Osteoblast (primary cell): ENCODE data around the gene TP53INP2. TPM values are rescaled to one million over a fixed set of nuclear protein-coding genes. Genes with fewer than 3 reads are reported as not detected.

ENCODE experiments used
- DNase-seq: peaks from one replicate; pipeline ENCODE4 v3.0.0; 2011; ENCODE audit warnings: low spot score, mixed read lengths; ENCODE audit not compliant: insufficient read length; ENCODE audit errors: missing footprints
- H2AFZ ChIP-seq: 2 replicates; pipeline ENCODE4 v1.6.0; 2011; ENCODE audit warnings: mild to moderate bottlenecking, low read length
- H3K27ac ChIP-seq: 2 replicates; pipeline ENCODE4 v1.5.1; 2011; ENCODE audit warnings: mild to moderate bottlenecking, low read depth, low read length, moderate library complexity
- H3K27me3 ChIP-seq: 2 replicates; pipeline ENCODE4 v1.6.0; 2012; ENCODE audit warnings: mild to moderate bottlenecking, control low read depth, inconsistent platforms, low read length, moderate library complexity; ENCODE audit not compliant: insufficient read depth
- H3K36me3 ChIP-seq: 2 replicates; pipeline ENCODE4 v1.5.1; 2011; ENCODE audit warnings: mild to moderate bottlenecking, low read length, control low read depth, moderate library complexity; ENCODE audit not compliant: insufficient read depth
- H3K4me1 ChIP-seq: 2 replicates; pipeline ENCODE4 v1.5.1; 2011; ENCODE audit warnings: mild to moderate bottlenecking, low read length, control low read depth, moderate library complexity; ENCODE audit not compliant: insufficient read depth
- H3K4me2 ChIP-seq: 2 replicates; pipeline ENCODE4 v1.6.0; 2011; ENCODE audit warnings: mild to moderate bottlenecking, low read length; ENCODE audit not compliant: insufficient read depth
- H3K4me3 ChIP-seq: fragments of 200-600 bp; sonication (generic); 3 replicates; pipeline ENCODE4 v1.5.1; 2012; ENCODE audit warnings: mild to moderate bottlenecking, low read length, inconsistent platforms; ENCODE audit not compliant: insufficient read depth
- H3K79me2 ChIP-seq: 2 replicates; pipeline ENCODE4 v1.6.0; 2012; ENCODE audit warnings: mild to moderate bottlenecking, low read length, control low read depth, inconsistent platforms; ENCODE audit not compliant: insufficient read depth
- H3K9me3 ChIP-seq: 2 replicates; pipeline ENCODE4 v1.5.1; 2011; ENCODE audit warnings: low read depth, low read length, control low read depth
- H4K20me1 ChIP-seq: 2 replicates; pipeline ENCODE4 v1.6.0; 2012; ENCODE audit warnings: mild to moderate bottlenecking, low read length, control low read depth; ENCODE audit not compliant: insufficient read depth
- total RNA-seq: library from RNA; depleted of rRNA; stranded (reverse); fragments of >200 nt; gene quantifications from 2 replicates; pipeline ENCODE4 v1.2.3, GENCODE V29; 2012
- TF ChIP-seq, protein P1 (sequence below): IDR thresholded peaks from 2 replicates; pipeline ENCODE4 v1.5.1; 2011; ENCODE audit warnings: mild to moderate bottlenecking, low read depth, low read length, moderate library complexity; ENCODE audit errors: extremely low read depth

The TP53INP2 gene
- total RNA-seq, 1 donor, result 8.0 TPM

DNA sequence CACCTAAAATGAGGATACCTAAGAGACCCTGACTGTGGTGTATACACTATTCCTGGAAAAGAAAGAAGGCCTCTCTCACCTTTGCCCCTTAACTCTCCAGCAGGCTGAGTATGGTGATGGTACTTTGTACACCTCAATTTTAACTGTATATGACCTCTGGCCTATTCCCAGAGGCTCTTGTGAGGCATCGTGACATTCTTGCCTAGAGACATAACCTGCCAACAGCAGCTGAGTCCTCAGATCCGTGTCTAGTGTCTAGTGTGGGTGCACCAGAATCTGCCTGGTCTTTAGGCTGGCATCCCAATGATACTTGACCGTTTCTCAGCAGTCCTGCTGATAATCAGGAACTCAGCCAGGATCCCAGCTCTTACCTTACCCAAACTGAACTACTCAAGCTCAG is 20.0 kb downstream of the TP53INP2 start:
- Histone ChIP-seq H3K36me3 (peaks cover 41% of the 10 kb centered on the region), H3K27me3 (no peaks in the 10 kb centered on the region), H3K79me2 (no peaks in the 10 kb centered on the region), H4K20me1 (peaks cover 7% of the 10 kb centered on the region), H3K4me3 (no peak overlapping the region), H3K27ac (no peak overlapping the region), H3K4me2 (no peak overlapping the region), H3K4me1 (peaks cover 9% of the 10 kb centered on the region), H2AFZ (no peak overlapping the region), H3K9me3 (no peaks in the 10 kb centered on the region)
- DNase-seq, result no peak
- TF ChIP-seq, protein P1, sequence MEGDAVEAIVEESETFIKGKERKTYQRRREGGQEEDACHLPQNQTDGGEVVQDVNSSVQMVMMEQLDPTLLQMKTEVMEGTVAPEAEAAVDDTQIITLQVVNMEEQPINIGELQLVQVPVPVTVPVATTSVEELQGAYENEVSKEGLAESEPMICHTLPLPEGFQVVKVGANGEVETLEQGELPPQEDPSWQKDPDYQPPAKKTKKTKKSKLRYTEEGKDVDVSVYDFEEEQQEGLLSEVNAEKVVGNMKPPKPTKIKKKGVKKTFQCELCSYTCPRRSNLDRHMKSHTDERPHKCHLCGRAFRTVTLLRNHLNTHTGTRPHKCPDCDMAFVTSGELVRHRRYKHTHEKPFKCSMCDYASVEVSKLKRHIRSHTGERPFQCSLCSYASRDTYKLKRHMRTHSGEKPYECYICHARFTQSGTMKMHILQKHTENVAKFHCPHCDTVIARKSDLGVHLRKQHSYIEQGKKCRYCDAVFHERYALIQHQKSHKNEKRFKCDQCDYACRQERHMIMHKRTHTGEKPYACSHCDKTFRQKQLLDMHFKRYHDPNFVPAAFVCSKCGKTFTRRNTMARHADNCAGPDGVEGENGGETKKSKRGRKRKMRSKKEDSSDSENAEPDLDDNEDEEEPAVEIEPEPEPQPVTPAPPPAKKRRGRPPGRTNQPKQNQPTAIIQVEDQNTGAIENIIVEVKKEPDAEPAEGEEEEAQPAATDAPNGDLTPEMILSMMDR, result no peak

DNA sequence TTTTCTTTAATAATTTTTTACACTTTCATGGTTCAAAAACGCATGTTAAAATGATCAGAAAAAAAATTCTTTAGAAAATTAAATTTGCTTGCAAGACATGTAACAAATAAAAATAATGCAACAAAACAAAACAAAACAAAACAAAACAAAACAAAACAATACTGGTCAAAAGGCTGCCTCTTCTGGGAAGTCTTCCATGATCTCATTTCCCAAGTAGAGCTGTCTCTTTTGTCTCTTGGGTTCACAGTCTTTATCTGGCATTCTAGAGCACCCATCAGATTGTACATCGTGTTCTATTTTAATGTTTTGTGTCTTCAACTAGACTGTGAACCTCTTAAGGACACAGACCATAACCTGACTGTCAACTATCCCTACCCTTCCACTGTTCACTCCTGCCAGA is 25.3 kb downstream of the TP53INP2 start:
- Histone ChIP-seq H3K79me2 (no peaks in the 10 kb centered on the region), H3K27me3 (no peaks in the 10 kb centered on the region), H3K4me1 (no peaks in the 10 kb centered on the region), H3K4me3 (no peak overlapping the region), H2AFZ (no peak overlapping the region), H3K27ac (no peak overlapping the region), H3K9me3 (no peaks in the 10 kb centered on the region), H3K4me2 (no peak overlapping the region), H3K36me3 (peaks cover 36% of the 10 kb centered on the region), H4K20me1 (no peaks in the 10 kb centered on the region)
- DNase-seq, result no peak
- TF ChIP-seq, protein P1, result no peak

DNA sequence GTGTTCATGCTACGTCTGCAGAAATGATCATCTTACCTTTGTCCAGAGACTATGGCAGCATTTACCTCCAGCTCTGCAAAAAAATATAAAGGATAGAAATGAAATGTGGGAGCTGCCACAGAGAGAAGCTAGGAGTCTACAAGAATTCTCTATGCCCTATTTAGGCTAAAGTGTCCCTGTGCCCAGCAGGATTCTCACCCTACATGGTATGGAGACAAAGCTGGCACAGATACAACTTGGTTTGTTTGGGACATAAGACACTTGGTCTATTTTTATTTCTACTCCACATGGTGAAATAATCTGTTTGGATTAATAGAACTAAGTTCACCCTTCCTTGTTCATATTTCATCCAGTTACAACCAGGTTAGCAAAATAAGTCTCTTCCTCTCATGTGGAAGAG is 28.4 kb downstream of the TP53INP2 start:
- no peak overlapping the region for H3K4me3 ChIP-seq
- H3K4me2 ChIP-seq, result no peak overlapping the region
- H3K36me3 ChIP-seq, result peaks cover 36% of the 10 kb centered on the region
- TF ChIP-seq, protein P1, result no peak
- H4K20me1 ChIP-seq, result no peaks in the 10 kb centered on the region
- no peak overlapping the region for H2AFZ ChIP-seq
- no peak overlapping the region for H3K27ac ChIP-seq
- DNase-seq, result no peak
- H3K4me1 ChIP-seq, result no peaks in the 10 kb centered on the region
- no peaks in the 10 kb centered on the region for H3K9me3 ChIP-seq
- H3K79me2 ChIP-seq, result no peaks in the 10 kb centered on the region
- no peaks in the 10 kb centered on the region for H3K27me3 ChIP-seq

DNA sequence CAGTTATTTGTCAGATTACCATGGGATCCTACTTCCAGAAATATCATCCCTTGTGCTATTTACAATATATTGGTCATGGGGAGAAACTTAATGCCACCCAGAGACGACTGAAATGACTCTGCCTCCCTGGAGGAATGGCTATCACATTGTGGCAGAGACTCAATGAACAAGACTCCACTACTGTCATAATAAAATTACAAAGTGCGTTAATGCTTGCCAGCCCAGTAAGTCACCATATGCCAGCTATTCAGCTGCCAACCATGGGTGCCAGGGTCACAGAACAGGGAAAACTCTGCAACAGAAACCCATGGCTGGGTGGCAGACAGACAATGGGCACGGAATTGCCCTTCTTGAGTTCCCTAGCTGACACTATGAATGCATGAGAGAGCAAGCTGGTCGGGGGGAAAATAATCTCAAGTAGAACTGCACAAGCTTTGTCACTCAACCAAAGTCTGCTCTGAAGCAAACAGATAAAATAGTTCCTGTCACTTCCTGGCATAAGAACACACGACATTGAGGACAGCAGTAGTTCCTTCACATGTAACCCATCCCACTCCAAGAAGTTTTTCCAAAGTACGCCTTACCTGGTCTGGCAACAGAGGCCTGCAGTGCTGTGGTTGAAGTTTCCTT is 32.1 kb downstream of the TP53INP2 start:
- no peak overlapping the region for H3K27ac ChIP-seq
- TF ChIP-seq, protein P1, result no peak
- H3K27me3 ChIP-seq, result no peaks in the 10 kb centered on the region
- H3K4me3 ChIP-seq, result no peak overlapping the region
- H3K4me1 ChIP-seq, result no peaks in the 10 kb centered on the region
- H2AFZ ChIP-seq, result no peak overlapping the region
- H3K4me2 ChIP-seq, result no peak overlapping the region
- H4K20me1 ChIP-seq, result no peaks in the 10 kb centered on the region
- DNase-seq, result no peak
- peaks cover 45% of the 10 kb centered on the region for H3K36me3 ChIP-seq
- H3K9me3 ChIP-seq, result no peaks in the 10 kb centered on the region
- H3K79me2 ChIP-seq, result no peaks in the 10 kb centered on the region
